Gastroesophageal sphincter (tissue), 3 donors: Measurements from ENCODE around the gene C9orf72.

Experiments used
- CTCF ChIP-seq, 4 experiments: fragments of 200-600 bp in 2 of 4; fragments of 450-650 bp in 2 of 4; sonication (generic) in 1 of 4; IDR thresholded peaks; one replicate each; pipeline ENCODE4 v1.5.1; 2017 to 2019; ENCODE audit warnings: antibody characterized with exemption in 4 of 4, mild to moderate bottlenecking in 2 of 4, moderate library complexity in 2 of 4
- EP300 ChIP-seq: sonication (generic); formaldehyde crosslinking; IDR thresholded peaks from one replicate; pipeline ENCODE4 v1.6.1; 2017; ENCODE audit warnings: antibody characterized with exemption, mild to moderate bottlenecking
- POLR2A ChIP-seq, 2 donors: fragments of 450-650 bp; IDR thresholded peaks; one replicate each; pipeline ENCODE4 v1.6.1; 2017; ENCODE audit warnings: antibody characterized with exemption in 2 of 2, mild to moderate bottlenecking in 2 of 2, moderate library complexity in 1 of 2

- TF ChIP-seq CTCF (IDR thresholded peaks at IDR 0.05) (no peak), POLR2A (IDR thresholded peaks at IDR 0.05) (no peak), EP300 (no peak)
Measured at GRCh38 chr9:27505744-27506161, 67.5 kb downstream of the C9orf72 start.
